ENCODE measurements around the gene RAB2B. TPM values are rescaled to one million over a fixed set of nuclear protein-coding genes. Genes with fewer than 3 reads are reported as not detected.

RAB2B gene
- total RNA-seq, 3 donors from 2014 or later, result 18.9 to 29.1 (median 19.1) TPM

DNA sequence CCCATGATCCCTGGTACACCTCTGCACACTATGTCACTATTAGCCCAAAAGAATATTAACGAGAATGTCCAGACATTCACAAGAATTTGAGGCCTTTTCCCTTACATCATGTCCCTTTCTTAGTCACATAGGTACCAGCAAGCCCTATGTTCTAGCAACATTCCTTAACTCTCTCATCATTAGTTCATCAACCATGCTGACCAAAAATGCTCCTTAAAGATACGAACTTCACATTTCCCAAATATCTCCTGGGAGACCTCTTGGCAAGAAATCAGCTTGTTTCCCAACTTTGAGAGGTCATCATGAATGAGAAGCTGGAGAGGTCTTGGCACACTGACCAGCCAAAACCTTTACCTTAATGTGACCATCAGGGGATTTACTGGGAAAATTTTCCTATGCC is 44.7 kb upstream of the RAB2B start:
- no peak for DNase-seq
- TF ChIP-seq, protein P1, sequence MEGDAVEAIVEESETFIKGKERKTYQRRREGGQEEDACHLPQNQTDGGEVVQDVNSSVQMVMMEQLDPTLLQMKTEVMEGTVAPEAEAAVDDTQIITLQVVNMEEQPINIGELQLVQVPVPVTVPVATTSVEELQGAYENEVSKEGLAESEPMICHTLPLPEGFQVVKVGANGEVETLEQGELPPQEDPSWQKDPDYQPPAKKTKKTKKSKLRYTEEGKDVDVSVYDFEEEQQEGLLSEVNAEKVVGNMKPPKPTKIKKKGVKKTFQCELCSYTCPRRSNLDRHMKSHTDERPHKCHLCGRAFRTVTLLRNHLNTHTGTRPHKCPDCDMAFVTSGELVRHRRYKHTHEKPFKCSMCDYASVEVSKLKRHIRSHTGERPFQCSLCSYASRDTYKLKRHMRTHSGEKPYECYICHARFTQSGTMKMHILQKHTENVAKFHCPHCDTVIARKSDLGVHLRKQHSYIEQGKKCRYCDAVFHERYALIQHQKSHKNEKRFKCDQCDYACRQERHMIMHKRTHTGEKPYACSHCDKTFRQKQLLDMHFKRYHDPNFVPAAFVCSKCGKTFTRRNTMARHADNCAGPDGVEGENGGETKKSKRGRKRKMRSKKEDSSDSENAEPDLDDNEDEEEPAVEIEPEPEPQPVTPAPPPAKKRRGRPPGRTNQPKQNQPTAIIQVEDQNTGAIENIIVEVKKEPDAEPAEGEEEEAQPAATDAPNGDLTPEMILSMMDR (IDR thresholded peaks at IDR 0.05), result no peak
- intact Hi-C loops (cut with DNase I, micrococcal nuclease), result no loop called here
- no peaks in the 10 kb centered on the region for H3K4me1 ChIP-seq (ENCODE audit: low read depth)
- H3K4me3 ChIP-seq, result no peak overlapping the region
- H3K36me3 ChIP-seq (ENCODE audit: low read depth), result no peaks in the 10 kb centered on the region
- no peak for ATAC-seq
- H3K9me3 ChIP-seq, result no peaks in the 10 kb centered on the region

DNA sequence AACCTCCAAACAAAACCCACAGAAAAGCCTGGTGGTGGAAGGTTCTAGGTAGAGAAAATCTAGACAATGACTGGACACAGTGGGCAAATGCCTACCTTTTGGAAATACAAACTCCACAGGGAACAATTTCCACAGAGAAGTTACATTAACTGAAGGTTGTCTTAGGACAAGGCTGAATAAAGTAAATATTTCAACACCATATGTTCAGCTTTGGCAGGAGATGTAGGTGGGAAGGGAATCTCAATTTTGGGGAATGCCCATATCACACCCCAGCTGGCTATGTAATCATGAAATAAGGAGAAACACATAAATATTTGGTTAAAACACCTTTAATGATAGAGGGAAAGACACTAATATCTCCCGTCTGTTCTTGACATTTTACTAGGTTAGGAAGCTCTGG is 44.0 kb upstream of the RAB2B start:
- DNase-seq (no peak), ATAC-seq (no peak)
- intact Hi-C loops (cut with DNase I, micrococcal nuclease), result no loop called here
- TF ChIP-seq, protein P1 (IDR thresholded peaks at IDR 0.05), result no peak
- Histone ChIP-seq H3K4me1 (ENCODE audit: low read depth) (no peaks in the 10 kb centered on the region), H3K36me3 (ENCODE audit: low read depth) (no peaks in the 10 kb centered on the region), H3K9me3 (no peaks in the 10 kb centered on the region), H3K4me3 (no peak overlapping the region)

DNA sequence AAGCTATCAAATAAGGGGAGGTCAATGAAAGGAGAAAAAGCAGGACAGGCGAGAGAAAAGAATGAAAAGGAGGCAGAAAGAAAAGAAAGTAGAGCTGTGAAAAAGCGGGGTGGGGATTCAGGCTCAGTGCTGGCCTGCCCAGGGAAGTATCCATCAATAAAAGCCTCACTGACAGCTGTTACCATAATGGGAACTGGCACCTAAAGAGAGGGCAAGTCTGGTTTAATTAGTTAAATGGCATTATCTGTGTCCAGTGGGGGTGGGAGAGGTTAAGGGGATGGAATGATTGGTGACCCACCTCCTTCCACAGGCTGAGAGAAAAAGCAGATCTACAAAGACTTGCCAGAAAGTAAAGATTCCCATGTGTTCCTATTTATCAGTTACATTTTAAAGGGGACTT is 42.0 kb upstream of the RAB2B start:
- Histone ChIP-seq H3K4me1 (ENCODE audit: low read depth) (no peaks in the 10 kb centered on the region), H3K36me3 (ENCODE audit: low read depth) (no peaks in the 10 kb centered on the region), H3K9me3 (no peaks in the 10 kb centered on the region), H3K4me3 (no peak overlapping the region)
- DNase-seq (no peak), ATAC-seq (no peak)
- intact Hi-C loops (cut with DNase I, micrococcal nuclease), result no loop called here
- TF ChIP-seq, protein P1 (IDR thresholded peaks at IDR 0.05), result no peak

DNA sequence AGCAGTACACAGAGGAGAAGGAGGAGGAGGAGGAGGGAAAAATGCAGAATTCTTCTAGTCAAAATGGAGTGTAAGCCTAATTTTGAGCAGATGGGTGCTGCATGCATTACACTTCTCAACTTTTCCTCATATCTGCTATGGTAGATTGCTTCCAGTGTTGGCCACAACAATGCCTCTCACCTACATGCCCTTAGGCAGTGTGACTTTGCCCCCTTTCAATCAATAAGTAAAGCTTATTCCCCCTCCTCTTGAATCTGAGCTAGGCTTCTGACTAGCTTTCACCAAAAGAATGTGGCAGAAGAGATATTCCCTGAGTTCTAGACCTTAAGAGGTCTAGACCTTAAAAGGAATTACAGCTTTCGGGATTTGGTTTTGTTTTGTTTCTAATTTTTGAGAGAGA is 37.6 kb upstream of the RAB2B start:
- no peak overlapping the region for H3K4me3 ChIP-seq
- H3K4me1 ChIP-seq (ENCODE audit: low read depth), result peaks cover 10% of the 10 kb centered on the region
- DNase-seq, result no peak
- TF ChIP-seq, protein P1 (IDR thresholded peaks at IDR 0.05), result no peak
- H3K36me3 ChIP-seq (ENCODE audit: low read depth), result no peaks in the 10 kb centered on the region
- H3K9me3 ChIP-seq, result no peaks in the 10 kb centered on the region
- intact Hi-C loops (cut with DNase I, micrococcal nuclease), result no loop called here
- no peak for ATAC-seq

DNA sequence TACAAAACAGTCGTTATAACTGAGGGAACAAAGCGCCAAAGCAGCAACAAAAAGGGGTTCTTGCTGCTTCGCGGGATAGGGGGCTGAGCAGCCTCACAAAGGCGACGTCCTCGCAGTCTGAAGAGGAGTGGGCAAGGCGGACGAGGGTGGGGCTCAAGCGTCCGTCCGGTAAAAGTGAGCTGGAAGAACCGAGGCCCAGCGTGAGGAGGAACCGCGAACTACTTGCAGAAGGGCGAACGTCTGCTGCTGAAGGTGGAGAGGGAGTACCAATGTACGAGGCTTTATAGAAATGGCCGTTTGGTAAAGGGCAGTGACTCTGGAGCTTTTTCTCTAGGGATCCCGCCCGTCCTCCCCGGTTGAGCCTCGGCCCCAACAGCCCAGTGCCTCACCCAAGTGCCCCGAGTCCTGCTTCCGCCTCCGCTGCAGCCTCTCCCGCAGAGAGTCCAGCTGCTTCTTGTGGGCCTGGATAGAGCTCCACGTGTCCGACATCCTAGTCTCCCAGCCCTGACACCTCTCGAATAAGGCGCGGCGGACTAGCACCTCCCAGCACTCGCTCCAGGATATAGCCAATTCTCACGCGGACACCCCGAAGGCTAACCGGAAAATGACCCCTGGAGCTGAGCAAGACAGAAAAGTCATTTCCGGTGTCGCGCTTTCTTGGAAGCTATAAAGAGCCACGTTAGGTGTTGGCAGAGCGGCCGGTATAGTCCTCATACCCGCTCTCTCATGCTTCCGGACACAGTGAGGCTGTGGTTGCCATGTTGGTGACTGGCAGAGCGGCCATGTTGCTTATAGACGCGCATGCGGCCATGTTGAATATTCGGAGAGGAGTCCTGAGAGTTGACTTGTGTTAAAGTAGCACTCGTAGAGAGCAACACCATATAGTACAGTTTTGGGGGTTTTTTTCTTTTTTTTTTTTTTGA is 34.2 kb upstream of the RAB2B start, which contains the start of gene METTL3:
METTL3 (minus strand) TSS at position 606 of the 923 bp plus-strand sequence; CDS start at position 489, 117 bp downstream.
- DNase-seq (peak; percentile 96 to 99 (median 98)), ATAC-seq (peak; percentile 99)
- no peaks in the 10 kb centered on the region for H3K9me3 ChIP-seq
- intact Hi-C loops (cut with DNase I, micrococcal nuclease), result no loop called here
- H3K4me3 ChIP-seq, result peak within 1 kb of the TSS; percentile 53
- H3K4me1 ChIP-seq (ENCODE audit: low read depth), result peaks cover 16% of the 10 kb centered on the region
- H3K36me3 ChIP-seq (ENCODE audit: low read depth), result no peaks in the 10 kb centered on the region
- TF ChIP-seq, protein P1 (IDR thresholded peaks at IDR 0.05), result no peak

Measured in mucosa of descending colon (tissue), 3 donors.